Small intestine (tissue), 7 donors: ENCODE data around the gene RAD51AP1. TPM values are rescaled to one million over a fixed set of nuclear protein-coding genes. Genes with fewer than 3 reads are reported as not detected.

ENCODE experiments used
- DNase-seq, 2 donors: peaks; one replicate each; pipeline versions ENCODE4 v3.0.0 to v3.0.0-alpha.2; 2013
- FAIRE-seq: peaks from 2 replicates; lab custom pipeline; 2012; peaks lifted over from hg19 to GRCh38; lab: Jason Lieb, UNC
- H3K27ac ChIP-seq, 3 donors: one replicate each; pipeline ENCODE4 v1.5.1; 2013; ENCODE audit warnings: low read length in 2 of 3, mild to moderate bottlenecking in 2 of 3, control low read depth in 1 of 3, inconsistent platforms in 1 of 3, low read depth in 1 of 3, moderate library complexity in 1 of 3
- H3K27me3 ChIP-seq, 3 donors: one replicate each; pipeline ENCODE4 v1.6.1; 2013; ENCODE audit warnings: low read length in 3 of 3, inconsistent platforms in 1 of 3; ENCODE audit not compliant: control insufficient read depth in 3 of 3, insufficient read depth in 3 of 3
- H3K36me3 ChIP-seq, 3 donors: one replicate each; pipeline ENCODE4 v1.6.1; 2013; ENCODE audit warnings: low read length in 3 of 3, inconsistent platforms in 1 of 3, low read depth in 1 of 3, mild to moderate bottlenecking in 1 of 3, moderate library complexity in 1 of 3; ENCODE audit not compliant: control insufficient read depth in 3 of 3, insufficient read depth in 2 of 3
- H3K4me1 ChIP-seq, 3 donors: one replicate each; pipeline ENCODE4 v1.6.1; 2013; ENCODE audit warnings: low read length in 2 of 3, inconsistent platforms in 1 of 3, low read depth in 1 of 3, mild to moderate bottlenecking in 1 of 3, moderate library complexity in 1 of 3; ENCODE audit not compliant: control insufficient read depth in 3 of 3, insufficient read depth in 2 of 3
- H3K4me3 ChIP-seq, 3 donors: one replicate each; pipeline ENCODE4 v1.5.1; 2013; ENCODE audit warnings: low read length in 3 of 3, control low read depth in 1 of 3, inconsistent platforms in 1 of 3, low read depth in 1 of 3, mild to moderate bottlenecking in 1 of 3, moderate library complexity in 1 of 3
- H3K9me3 ChIP-seq, 2 donors: one replicate each; pipeline ENCODE4 v1.6.1; 2013; ENCODE audit warnings: low read depth in 1 of 2, low read length in 1 of 2; ENCODE audit not compliant: control insufficient read depth in 2 of 2, insufficient read depth in 1 of 2
- WGBS, 3 donors: extraction: QIAGEN DNeasy Blood & Tissue Kit; methylation state at CpG; one replicate each; pipeline ENCODE4 v1.1.7; 2013; 5-methylcytosine and 5-hydroxymethylcytosine counted together
- polyA plus RNA-seq, 4 donors: library from polyadenylated mRNA; stranded (reverse) in 3 of 4; unstranded in 1 of 4; fragments of 200-250 nt in 3 of 4; fragments of 120-200 nt in 1 of 4; gene quantifications; one replicate each; pipeline versions ENCODE4 v1.2.1 to v1.2.3, GENCODE V29; 2013
- donor health status: healthy with polysubstance abuse.
- donor health status: control.
- donor health status: control.
- donor health status: Bipolar disorder and iron deficiency.
- donor health status: healthy.

RAD51AP1 gene
- polyA plus RNA-seq, 4 donors, result 1.4 to 16.5 (median 6.7) TPM

DNA sequence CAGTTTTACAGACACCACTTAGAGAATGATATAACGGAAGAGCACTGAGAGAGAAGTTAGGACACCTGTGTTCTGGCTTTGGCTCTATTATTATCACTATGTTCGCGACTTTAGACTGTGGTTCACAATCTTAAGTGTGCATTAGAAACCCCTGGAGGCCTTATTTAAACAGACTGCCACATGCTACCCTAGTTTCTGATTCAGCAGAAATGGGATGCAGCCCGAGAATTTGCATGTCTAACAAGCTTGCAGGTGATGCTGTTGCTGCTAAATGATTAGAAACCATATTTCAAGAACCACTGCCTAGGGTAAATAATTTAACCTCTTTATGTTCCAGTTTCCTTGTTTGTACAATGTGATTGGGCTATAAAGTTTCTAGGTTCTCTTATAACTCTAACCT lies 3.6 kb upstream of the RAD51AP1 start:
- DNase-seq (no peak), FAIRE-seq (no peak)
- Histone ChIP-seq H3K27ac (no peak overlapping the region), H3K4me3 (no peak overlapping the region), H3K36me3 (peaks cover 4 to 7% (median 7%) of the 10 kb centered on the region in 3 donors), H3K27me3 (no peaks in the 10 kb centered on the region), H3K4me1 (peaks cover 0 to 2% (median 0%) of the 10 kb centered on the region in 3 donors), H3K9me3 (no peaks in the 10 kb centered on the region)
- WGBS, 3 donors, result 88 to 91% (median 91%) methylated on average over 4 of the region's 4 CpGs

DNA sequence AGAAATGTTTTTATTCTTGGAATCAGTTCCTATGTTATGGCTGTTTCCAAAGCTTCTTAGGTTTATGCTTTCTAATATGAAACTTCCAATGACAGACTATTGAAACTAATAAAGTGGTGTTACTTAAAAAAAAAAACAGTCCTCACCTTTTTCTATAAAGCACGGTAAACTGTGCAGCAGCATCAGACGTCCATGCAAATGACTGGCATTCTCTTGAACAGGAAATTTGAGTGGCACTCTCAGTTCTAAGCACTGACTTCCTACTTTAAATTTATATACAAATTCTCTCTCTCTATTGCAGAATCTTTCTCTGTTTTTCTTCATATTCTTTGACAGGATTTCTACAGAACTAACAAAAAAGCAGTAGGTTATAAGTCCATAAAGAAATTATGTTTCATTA lies 2.8 kb upstream of the RAD51AP1 start:
- Histone ChIP-seq H3K4me3 (no peak overlapping the region), H3K4me1 (peaks cover 0 to 2% (median 0%) of the 10 kb centered on the region in 3 donors), H3K9me3 (no peaks in the 10 kb centered on the region), H3K27ac (no peak overlapping the region), H3K36me3 (peaks cover 4 to 7% (median 7%) of the 10 kb centered on the region in 3 donors), H3K27me3 (no peaks in the 10 kb centered on the region)
- no peak for FAIRE-seq
- DNase-seq, result no peak
- 62 to 72% (median 65%) methylated on average over 2 of the region's 2 CpGs for WGBS, 3 donors

DNA sequence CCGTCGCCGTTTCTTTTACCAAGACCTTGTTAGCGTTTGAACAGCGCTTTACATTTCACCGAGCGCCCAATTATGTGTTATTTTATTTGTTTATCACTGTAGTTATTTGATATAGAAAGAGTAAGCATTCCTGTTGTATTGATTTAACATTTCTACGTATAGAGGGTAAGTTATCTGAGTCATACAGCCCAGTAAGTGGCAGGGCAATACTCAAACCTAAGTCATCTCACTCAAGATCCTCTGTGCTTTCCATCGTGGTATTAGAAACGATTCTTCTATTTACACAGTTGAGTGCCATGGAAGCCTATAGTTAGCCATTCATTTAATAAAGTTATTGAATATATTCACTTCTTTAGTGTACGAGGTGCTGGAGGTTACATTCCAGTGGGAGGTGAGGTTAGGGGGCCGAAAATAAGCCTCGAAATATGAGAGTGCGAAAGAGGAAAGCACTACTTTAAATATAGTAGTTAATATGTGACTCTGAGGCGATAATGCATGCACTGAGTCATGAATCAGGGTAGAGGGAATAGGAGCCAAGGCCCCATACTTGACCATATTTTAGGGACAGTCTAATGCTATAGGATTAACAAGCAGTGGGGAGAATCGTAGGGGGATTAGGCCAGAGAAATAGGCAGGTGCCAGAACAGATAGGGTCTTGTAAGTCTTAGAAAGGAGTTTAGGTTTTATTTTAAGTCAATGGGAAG lies 629 bp downstream of the RAD51AP1 start:
- Histone ChIP-seq H3K36me3 (no peaks in the 10 kb centered on the region), H3K4me1 (peaks cover 0 to 2% (median 0%) of the 10 kb centered on the region in 3 donors), H3K9me3 (no peaks in the 10 kb centered on the region), H3K27ac (peak overlapping the region in 1 of 3 donors; percentile 96), H3K27me3 (no peaks in the 10 kb centered on the region), H3K4me3 (peak overlapping the region; percentile 36 to 91 (median 89))
- FAIRE-seq (no peak), DNase-seq (no peak)
- WGBS, 3 donors, result 3 to 9% (median 6%) methylated on average over 16 of the region's 16 CpGs

DNA sequence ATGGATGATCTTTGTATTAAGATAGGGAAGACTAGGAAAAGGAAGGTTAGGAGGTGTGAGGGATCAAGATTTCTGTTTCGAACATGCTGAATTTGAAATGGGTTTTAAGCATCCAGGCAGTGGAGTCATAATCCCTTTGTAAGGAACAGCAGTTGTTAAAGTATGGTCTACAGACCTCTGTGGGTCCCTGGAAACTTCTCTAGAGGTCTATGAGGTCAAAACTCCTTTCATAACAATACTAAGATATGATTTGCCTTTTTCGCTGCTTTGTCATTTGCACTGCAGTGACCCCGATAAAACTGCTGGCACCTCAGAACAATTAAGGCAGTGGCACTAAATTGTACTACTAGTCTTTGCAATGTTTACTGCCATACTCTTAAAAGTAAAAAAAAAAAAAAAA lies 1.5 kb downstream of the RAD51AP1 start:
- Histone ChIP-seq H3K4me3 (no peak overlapping the region), H3K27me3 (no peaks in the 10 kb centered on the region), H3K4me1 (peaks cover 0 to 2% (median 0%) of the 10 kb centered on the region in 3 donors), H3K36me3 (no peaks in the 10 kb centered on the region), H3K9me3 (no peaks in the 10 kb centered on the region), H3K27ac (no peak overlapping the region)
- no peak for DNase-seq
- 75 to 83% (median 77%) methylated on average over 3 of the region's 3 CpGs for WGBS, 3 donors
- FAIRE-seq, result no peak

DNA sequence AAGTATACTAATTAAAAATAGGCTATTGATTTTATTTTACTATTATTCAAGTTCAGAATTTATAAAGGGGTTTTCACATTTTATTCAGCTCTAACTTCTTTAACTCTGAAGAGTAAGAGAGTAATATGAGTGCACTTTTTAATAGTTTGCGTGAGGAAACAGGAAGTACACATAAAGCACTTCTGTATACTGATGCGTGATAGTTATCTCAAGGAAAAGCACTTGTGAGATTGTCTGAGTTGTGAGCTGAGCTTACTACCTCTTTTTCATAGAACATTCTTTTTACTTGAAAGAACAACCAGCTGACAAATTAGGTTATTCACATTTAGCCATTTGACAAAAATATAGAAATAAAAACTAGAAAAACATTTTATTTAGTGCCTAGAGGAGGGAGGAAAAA lies 1.9 kb downstream of the RAD51AP1 start:
- DNase-seq, result no peak
- H3K36me3 ChIP-seq, result no peaks in the 10 kb centered on the region
- 57 to 88% (median 72%) methylated on average over 2 of the region's 2 CpGs for WGBS, 3 donors
- H3K4me1 ChIP-seq, result peaks cover 0 to 2% (median 0%) of the 10 kb centered on the region in 3 donors
- no peaks in the 10 kb centered on the region for H3K27me3 ChIP-seq
- no peaks in the 10 kb centered on the region for H3K9me3 ChIP-seq
- FAIRE-seq, result no peak
- H3K4me3 ChIP-seq, result no peak overlapping the region
- H3K27ac ChIP-seq, result no peak overlapping the region

DNA sequence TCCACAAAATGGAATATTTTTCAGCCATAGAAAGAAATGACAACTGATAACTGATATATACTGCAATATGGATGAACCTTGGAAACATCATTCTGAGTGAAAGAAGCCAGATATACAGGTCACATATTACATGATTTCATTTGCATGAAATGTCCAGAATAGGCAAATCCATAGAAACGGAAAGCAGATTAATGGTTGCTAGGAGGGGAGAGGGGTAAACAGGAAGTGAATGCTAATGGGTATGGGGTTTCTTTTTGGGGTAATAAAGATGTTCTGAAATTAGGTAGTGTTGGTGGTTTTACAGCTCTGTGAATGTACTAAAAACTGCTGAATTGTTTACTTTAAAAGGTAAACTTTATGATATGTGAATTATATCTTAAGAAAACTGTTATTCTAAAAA lies 6.5 kb downstream of the RAD51AP1 start:
- no peaks in the 10 kb centered on the region for H3K27me3 ChIP-seq
- no peak overlapping the region for H3K27ac ChIP-seq
- H3K36me3 ChIP-seq, result peaks cover 0 to 3% (median 0%) of the 10 kb centered on the region in 3 donors
- WGBS, 3 donors, result 69 to 92% (median 89%) methylated on average over 1 of the region's 1 CpG
- no peak overlapping the region for H3K4me3 ChIP-seq
- no peaks in the 10 kb centered on the region for H3K9me3 ChIP-seq
- FAIRE-seq (no peak), DNase-seq (no peak)
- H3K4me1 ChIP-seq, result no peaks in the 10 kb centered on the region

DNA sequence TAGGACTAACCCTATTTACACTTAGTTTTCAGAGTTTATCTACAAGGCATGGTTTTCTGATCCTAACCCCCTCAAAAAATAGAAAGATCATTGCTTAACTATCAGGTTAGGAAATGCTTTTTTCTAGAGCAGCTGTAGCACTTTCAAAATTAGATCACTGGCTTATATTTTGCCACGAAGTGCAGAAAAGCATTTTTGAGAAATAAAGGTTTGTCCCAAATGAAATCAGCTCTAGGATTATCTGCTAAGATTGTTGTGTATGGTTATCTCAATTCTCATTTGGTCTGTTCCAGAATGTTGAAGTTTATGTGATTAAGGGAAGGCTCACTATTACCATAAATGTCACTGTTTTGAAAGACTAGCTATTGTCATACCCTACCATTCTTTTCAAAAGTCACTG lies 13.5 kb downstream of the RAD51AP1 start:
- no peak for DNase-seq
- no peak for FAIRE-seq
- H3K36me3 ChIP-seq, result peaks cover 0 to 4% (median 0%) of the 10 kb centered on the region in 3 donors
- H3K4me3 ChIP-seq, result no peak overlapping the region
- 84 to 96% (median 95%) methylated on average over 1 of the region's 1 CpG for WGBS, 3 donors
- H3K4me1 ChIP-seq, result no peaks in the 10 kb centered on the region
- no peaks in the 10 kb centered on the region for H3K9me3 ChIP-seq
- H3K27me3 ChIP-seq, result no peaks in the 10 kb centered on the region
- H3K27ac ChIP-seq, result no peak overlapping the region

DNA sequence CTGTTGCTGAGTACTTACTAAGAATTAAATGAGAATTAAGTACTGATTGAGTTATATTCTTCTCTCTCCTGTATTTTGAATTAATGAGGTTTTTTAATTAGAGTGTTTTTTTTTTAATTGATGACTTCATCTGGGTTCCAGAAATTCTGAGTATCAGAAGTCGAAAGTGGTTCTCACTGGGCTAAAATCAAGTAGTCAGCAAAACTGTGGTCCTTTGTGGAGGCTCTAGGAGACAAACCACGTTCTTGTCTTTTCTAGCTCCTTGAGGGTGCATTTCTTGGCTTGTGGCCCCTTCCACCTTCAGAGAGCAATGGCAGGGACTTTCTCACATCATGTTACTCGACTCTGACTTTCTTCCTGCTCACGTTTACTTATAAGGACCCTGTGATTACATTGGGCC lies 15.3 kb downstream of the RAD51AP1 start:
- Histone ChIP-seq H3K9me3 (no peaks in the 10 kb centered on the region), H3K27ac (no peak overlapping the region), H3K4me1 (no peaks in the 10 kb centered on the region), H3K36me3 (peaks cover 0 to 4% (median 0%) of the 10 kb centered on the region in 3 donors), H3K27me3 (no peaks in the 10 kb centered on the region), H3K4me3 (no peak overlapping the region)
- FAIRE-seq (no peak), DNase-seq (no peak)
- WGBS, 3 donors, result 84 to 89% (median 88%) methylated on average over 4 of the region's 4 CpGs

DNA sequence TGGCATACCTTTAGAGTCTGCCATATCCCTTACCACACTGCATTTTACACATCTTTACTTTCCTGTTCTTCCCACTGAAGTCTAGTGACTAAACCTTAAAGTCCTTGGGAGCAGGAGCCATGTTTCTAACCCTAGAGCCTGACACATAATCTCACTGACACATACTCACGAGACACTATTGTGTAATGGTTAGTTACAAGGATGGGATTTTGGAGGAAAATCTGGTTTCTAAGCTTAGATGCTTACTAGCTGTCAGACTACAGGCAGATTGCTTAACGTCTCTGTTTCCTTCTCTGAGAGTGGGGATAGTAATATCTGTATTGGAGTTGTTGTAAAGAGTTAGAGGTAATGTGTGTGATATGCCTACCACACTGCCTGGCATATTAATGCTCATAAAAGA lies 17.1 kb downstream of the RAD51AP1 start:
- no peak overlapping the region for H3K4me3 ChIP-seq
- H3K36me3 ChIP-seq, result no peaks in the 10 kb centered on the region
- 84 to 90% (median 90%) methylated on average over 2 of the region's 2 CpGs for WGBS, 3 donors
- FAIRE-seq (no peak), DNase-seq (no peak)
- no peaks in the 10 kb centered on the region for H3K9me3 ChIP-seq
- no peaks in the 10 kb centered on the region for H3K27me3 ChIP-seq
- H3K27ac ChIP-seq, result no peak overlapping the region
- no peaks in the 10 kb centered on the region for H3K4me1 ChIP-seq
